Body of pancreas (tissue), 4 donors: ENCODE results near the gene STEAP2.

Source experiments
- CTCF ChIP-seq, 7 experiments: fragments of 450-650 bp in 4 of 7; fragments of 200-600 bp in 3 of 7; sonication (generic) in 3 of 7; IDR thresholded peaks; one replicate each; pipeline ENCODE4 v1.5.1; 2016 to 2019; ENCODE audit warnings: antibody characterized with exemption in 7 of 7
- POLR2A ChIP-seq, 3 donors: fragments of 450-650 bp; IDR thresholded peaks; one replicate each; pipeline ENCODE4 v1.6.1; 2016; ENCODE audit warnings: antibody characterized with exemption in 3 of 3, mild to moderate bottlenecking in 2 of 3

GRCh38 chr7:90167361-90167760 is 44.2 kb upstream of the STEAP2 start:
- TF ChIP-seq POLR2A (IDR thresholded peaks at IDR 0.05) (no peak), CTCF (IDR thresholded peaks at IDR 0.05) (no peak)
